UCSD-AML1 (cell line): ENCODE results near the gene CCDC124.

Experiments
- DNase-seq: peaks from one replicate; lab custom pipeline; 2025; ENCODE audit not compliant: unreplicated experiment; lab: John Stamatoyannopoulos, UW

The CCDC124 gene

DNA sequence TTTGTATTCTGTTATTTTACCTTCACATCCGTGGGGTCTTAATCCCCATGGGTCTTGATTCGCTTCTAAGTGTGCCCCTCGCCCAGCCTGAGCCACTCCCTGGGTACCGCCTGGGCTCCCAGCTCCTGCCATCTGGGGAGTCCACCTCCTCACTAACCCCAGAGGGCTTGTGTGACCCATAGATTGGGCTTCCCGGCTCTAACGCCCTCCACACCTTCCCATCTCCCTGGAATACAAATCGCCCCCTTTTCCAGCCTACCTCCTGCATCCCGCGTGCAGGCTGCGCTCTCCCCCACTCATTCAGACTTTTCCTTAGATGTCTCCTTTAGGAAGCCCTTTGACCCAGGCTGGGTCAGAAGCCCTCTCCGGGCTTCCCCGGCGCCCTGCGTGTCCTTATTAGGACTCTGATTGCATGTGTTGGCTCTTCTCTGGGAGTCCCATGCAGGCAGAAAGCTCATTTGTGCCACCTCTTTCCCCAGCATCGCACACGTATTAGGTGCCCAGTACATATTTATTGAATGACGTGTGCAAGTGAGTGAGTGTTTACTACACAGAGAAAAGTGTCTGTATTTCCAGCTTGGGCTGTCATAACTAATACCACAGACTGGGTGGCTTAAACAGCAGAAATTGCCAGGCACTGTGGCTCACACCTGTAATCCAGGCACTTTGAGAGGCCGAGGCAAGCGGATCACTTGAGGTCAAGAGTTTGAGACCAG lies 757 bp downstream of the CCDC124 start:
- no peak for DNase-seq

DNA sequence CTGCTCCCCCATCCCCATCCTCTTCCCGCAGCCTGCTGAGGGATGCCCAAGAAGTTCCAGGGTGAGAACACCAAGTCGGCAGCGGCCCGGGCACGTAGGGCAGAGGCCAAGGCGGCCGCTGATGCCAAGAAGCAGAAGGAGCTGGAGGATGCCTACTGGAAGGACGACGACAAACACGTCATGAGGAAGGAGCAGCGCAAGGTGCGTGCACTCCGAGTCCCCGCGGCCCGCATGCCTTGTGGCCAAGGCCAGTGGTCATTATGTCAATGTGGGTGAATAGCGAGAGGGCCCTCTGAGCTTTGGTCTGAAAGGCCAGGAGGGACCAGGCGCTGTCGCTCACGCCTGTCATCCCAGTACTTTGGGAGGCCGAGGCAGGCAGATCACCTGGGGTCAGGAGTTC lies 3.6 kb downstream of the CCDC124 start:
- DNase-seq = no peak

DNA sequence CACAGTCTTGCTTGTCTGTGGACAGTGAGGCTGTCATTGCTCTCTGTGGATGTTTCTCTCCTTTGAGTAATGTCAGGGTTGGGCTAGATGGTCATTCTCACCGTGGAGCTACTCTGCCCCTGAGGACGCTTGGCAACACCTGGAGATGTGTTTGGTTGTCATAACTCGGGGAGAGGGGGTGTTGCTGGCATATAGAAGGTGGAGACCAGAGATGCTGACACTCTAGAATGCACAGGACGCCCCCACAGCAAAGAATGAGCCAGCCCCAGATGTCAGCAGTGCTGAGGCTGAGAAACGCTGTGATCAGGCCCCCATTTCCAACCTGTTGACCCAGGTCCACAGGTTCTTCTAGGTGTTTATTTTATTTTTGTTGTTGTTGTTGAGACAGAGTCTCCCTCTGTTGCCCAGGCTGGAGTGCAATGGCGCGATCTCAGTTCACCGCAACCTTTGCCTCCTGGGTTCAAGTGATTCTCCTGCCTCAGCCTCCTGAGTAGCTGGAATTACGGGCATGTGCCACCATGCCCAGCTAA lies 4.6 kb downstream of the CCDC124 start:
- no peak for DNase-seq

DNA sequence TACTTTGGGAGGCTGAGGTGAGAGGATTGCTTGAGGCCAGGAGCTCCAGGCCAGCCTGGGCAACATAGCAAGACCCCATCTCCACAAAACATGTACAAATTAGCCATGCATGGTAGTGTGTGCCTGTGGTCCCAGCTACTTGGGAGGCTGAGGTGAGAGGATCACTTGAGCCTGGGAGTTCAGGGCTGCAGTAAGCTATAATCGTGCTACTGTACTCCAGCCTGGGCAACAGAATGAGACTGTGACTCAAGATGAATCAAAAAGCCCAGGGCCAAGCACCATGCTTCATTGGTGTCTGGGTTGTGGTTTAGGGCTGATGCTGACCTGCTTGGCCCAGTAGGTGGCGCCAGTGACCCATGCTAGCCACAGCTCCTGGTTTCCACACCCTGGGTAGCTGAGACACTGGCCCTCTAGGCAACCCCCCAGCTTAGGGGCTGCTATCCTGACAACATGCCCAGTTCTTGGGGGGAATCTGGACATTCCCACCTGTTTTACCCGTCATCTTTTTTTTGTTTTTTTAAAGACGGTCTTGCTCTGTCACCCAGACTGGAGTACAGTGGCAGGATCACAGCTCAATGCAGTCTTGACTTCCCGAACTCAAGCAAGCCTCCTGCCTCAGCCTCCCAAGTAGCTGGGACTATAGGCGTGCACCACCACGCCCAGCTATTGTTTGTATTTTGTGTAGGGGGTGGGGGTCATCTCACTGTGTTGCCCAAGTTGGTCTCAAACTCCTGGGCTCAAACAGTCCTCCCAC lies 5.5 kb downstream of the CCDC124 start:
- DNase-seq = peak; percentile 73

DNA sequence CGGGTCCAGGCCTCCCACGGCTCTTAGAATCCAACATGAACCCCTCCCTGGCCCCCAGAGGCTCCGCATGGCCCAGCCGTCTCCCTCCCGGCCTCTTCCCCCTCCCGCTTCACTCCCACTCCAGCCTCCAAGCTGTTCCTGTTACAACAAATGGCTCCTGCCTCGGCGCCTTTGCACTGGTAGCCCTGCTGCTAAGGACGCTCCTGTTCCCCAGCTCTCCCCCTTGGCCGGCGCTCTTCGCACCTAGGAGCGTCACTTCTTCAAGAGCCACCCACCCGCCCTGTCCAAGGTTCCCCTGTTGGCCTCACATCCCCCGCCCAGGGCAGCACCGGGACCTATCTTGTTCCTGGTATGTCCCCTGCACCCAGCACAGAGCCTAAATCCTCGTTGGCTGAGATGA lies 9.4 kb downstream of the CCDC124 start:
- no peak for DNase-seq

DNA sequence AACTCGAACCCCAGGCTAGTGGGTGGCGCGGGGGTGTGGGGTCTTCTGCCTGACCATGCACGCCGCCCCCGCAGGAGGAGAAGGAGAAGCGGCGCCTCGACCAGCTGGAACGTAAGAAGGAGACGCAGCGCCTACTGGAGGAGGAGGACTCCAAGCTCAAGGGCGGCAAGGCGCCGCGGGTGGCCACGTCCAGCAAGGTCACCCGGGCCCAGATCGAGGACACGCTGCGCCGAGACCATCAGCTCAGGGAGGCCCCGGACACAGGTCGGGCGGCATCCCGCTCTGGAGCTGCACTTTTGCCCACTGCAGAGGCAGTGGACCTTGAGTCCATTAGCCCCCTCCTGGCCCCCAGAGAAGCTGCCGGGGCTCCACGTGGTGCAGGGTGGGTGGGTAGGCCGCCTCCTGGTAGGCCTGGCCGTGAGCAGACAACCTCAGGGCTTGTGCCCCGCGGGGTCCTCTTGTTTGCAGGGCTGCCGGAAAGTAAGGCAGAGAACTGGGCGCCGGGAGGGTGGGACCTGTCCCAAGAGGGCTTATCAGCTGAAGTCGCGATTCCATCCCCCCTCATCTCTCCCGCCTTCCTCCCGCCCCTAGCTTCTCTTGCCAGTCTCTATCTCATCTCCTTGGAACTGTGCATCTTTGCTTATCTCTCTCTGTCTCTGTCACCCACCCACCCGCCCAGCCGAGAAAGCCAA lies 9.9 kb downstream of the CCDC124 start:
- DNase-seq = no peak

DNA sequence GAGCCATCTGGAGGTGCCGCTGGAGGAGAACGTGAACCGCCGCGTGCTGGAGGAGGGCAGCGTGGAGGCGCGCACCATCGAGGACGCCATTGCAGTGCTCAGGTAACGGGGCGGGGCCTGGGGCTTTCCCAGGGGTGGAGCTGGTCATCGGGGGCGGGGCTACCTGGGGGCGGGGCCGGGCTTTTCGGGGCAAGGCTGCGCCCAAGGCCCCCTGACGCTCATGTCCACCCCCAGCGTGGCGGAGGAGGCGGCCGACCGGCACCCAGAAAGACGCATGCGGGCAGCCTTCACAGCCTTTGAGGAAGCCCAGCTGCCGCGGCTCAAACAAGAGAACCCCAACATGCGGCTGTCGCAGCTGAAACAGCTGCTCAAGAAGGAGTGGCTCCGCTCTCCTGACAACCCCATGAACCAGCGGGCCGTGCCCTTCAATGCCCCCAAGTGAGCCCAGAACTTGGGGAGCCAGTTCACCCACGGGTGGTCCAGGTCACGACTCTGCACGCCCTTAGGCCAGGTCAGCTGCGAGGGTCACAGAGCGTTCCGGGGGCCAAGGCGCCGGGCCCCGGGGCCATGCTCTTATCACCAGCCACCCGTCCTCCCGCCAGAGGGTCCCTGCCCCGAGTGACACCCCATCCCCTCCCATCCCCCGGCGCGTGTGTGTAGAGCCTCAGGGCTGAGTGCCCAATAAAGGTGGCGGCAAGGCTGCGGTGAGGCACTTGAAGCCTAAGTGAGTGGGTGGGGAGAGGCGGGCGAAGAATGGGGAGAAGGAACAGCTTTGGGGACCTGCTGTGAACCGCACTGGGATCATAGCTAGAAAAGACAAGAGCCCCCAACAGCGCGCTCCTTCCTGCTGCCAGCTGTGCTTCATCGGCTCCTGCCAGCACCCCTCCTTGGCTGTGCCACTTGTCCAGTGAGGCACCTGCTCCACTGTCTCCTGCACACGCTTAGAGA lies 10.7 kb downstream of the CCDC124 start:
- no peak for DNase-seq

DNA sequence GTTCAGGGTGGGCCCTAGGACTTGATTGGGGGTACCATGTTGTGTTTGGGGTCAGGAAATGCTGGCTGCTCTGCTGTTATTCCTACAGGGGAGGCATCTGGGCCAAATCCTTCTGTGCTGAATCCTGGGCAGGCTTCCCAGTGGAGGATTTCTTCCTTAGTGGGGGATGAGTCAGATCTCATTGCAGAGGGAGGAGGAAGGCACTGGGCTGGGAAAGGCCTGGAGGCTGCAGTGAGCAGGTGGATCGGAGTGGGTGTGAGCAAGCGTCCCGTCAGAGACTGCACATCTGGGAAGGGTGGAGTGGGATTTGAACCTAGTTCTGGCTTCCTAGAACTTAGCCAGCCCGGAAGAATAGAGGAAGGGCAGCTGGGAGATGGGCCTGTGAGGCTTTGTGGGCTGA lies 11.5 kb downstream of the CCDC124 start:
- DNase-seq = no peak

DNA sequence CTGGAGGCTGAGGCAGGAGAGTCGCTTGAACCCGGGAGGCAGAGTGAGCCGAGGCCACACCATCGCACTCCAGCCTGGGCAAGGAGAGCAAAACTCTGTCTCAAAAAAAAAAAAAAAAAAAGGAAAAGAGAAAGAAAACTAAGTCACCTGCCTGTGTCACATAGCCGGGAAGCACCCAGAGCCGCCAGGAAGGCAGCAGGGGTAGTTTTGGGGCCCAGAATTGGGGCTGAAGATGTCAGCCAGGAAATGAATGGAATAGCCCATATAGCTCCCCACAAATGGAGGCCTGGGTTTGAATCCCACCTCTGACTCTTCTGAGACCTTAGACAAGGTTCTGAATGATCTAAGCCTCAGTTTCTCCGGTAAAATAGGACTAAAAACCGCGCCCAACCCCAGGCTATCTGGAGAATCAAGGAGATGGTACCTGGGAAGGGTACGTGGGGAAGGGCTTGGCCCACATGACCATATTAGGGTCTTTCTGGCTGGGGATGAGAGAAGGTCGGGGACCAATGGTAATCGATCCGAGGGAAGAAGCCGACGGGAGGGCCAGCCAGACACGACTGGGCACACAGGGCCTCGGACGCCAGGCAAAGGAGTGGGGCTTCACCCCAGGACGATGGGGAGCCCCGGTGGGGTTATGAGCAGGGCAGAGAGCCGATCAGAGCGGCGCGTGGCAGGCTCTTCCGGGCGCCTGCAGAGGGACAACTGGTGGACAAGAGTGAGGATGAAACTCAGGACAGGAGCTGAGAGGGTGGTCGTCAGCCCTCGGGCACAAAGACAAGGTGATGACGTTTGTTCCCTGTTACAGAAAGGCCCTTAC lies 14.4 kb downstream of the CCDC124 start:
- no peak for DNase-seq

DNA sequence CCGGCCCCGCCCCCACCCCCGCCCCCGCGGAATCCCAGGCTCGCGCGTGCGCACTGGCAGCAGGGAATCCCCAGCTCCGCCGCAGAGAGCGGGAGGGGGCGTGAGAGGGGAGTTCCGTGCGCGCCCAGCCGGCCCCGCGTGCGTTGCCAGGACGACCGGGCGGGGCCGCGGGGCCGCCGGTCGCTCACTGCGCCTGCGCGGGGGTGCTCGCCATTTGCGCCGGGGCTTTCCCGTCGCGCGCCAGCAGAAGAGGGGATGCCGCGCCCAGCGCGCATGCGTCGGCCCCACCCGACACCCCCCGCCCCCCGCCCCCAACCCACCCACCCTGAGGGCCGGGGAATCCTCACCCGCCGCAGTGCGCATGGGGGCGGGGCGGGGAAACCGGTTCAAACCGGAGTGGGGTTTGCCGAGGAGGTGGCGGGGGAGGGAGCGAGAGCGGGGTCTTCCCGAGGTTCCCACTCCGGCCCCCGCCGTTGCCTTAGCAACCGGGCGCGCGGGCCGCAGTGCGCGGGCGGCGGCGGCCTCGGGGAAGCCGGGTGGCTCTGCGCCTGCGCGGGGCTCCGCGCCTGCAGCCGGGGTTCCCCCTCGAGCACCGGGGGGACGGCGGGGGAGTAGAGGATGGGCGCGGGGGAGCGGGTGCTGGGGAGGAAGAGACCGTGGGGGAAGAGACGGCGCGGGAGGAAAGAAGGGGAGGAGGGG lies 15.1 kb downstream of the CCDC124 start:
- DNase-seq = peak; percentile 97

DNA sequence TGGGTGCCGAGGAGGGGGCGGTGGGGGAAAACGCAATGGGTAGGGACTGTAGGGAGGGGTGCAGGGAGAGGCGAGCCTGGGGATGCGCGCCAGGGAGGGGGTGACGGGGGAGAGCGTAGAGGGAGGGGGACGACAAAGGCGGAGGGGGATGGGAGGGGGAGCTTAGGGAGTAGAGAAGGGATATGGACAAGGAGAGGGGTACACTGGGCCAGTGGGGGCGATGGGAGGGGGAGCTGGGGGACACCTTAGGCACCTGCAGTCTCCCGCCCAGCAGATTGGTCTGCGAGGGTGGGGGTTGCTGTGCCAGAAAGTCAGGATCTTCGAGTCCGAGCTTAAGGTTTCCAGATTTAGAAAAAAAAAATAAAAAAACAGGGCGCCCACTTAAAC lies 15.7 kb downstream of the CCDC124 start:
- no peak for DNase-seq

DNA sequence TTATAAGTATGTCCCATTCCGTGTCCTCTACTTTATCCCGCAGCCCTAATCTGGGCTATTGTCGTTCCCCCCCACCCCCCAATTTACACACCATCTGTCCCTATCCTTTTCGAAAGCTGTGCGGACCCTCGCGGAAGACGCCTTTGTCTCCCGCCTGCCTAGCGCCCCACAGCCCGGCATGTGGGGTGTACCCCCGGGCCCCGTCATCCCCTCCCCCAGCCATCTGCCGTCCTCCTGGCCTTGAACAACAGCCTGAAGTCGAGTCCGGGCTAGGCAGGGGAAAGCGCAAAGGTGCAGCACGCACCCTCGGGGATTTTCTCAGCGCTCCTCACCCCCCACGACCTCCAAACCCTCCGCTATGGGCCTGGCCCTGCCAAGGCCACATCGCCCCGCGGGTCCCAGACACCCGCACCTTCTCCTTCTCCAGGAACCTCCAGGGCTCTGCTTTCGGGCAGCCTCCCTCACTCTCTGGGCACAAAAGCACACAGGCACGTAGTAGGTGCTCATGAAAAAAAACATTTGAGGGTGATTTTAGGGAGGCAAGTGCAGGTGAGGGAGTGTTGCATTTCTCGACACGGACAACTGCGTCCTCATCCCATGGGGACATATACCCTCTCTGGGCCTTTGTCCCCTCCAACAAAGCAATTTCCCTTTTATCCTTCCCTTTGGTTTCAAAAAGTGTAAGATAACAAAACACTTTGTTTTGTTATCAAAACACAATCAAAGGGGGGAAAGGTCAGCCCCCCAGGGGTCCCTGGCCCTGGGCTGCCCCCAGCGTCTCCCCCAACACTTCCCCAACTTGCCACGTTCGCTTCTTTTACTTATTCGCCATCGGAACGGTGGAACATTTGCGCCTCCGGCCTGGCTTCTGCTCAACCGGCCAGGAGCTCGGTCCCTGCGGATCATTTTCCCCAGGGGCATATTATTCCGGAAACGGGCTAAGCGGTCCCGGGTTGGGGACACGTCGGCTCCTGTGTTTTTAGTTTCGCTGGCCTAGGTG lies 16.4 kb downstream of the CCDC124 start:
- no peak for DNase-seq

DNA sequence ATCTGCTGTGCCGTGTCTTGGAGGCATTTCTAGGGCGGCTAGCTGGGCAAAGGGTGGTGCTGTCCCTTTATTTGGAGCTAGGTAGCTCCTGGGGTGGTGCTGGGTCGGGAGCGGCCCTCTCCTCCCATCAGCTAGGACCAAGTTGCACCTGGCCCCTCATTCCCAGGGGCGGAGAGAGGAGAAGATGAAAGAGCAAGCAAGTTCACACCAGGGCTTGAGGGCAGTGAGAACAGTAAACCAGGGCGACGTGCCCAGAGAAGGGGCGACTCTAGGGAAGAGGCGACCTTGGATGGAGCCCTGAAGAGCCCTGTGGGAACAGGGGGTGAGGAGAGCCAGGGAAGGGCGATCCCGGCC lies 17.1 kb downstream of the CCDC124 start:
- no peak for DNase-seq

DNA sequence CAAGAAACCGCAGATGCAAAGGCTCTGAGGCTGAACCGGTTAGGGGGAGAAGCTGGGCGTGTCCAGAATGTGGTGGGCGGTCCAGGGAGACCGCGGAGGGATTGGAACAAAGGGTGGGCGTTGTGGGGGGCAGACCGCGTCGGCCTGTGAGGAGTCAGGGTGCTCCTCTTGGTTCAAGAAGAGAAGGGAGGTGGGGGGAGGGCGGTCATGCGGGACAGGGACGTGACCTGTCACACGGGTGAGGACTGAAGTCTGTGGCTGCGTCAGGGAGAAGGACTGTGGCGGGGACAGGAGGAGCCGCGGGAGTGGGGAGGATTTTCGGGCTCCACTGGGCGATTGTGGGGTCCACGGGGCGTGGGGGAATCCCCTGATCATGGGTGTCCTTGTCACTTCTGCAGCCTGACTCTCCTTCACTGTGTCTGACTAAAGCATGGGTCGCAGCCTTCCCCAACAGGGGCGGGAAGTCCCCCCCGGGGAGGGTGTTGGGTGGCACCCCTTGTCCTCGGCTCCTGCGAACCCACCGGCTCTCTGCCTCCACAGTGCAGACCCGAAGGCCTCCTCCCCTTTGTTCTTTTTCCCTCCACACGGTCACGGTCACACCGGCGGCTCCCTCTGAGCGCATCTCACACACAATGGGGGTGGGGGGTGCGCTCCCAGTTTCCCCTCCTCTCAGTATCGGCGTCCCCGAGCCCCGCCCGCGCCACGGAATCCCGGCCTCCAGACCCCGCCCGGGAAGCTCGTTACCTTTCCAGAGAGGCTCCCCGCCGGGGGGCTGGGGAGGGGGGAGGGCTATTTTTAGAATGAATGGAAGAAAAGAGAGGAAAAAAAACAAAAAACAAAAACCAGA lies 17.7 kb downstream of the CCDC124 start:
- no peak for DNase-seq

DNA sequence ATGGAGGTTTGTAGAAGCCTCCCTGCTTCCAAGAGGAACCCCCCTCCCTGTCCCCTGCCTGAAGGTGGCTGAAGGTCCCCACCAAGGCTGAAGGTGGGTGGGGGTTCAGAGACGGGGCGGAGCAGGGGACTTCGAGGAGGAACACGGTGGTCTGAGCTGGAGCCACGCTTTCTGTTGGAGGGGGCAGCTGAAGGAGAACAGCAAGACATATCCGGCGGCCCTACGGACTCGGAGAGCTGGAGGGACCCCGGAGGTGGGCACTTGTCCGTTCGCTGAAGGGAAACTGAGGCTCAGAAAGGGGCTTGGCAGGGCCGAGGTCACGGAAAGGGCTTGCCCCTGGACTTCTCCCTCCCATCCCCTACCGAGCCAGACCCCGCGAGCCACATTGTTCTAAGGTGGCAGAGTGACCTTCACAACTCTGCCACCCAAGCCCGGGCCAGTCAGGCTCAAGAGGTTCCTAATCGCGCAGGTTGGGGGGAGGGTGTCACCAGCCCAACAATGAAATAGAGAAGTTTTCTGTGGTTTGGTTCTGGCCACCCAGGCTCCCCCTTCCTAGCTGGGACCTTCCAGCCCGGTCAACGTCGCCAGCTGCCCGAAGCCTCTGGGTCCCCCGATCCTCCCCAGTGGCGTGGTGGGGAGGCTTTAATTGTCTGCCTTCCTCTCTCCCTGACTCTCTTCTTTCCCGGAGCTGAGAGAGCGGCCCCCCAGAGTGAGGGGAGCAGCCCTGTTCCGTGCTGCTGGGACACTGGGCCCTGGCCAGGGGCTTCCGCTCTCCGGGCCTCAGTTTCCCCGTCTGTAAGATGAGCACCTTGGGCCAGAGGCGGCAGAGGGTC lies 18.6 kb downstream of the CCDC124 start:
- DNase-seq = no peak
